GM11168 (cell line): Measurements from ENCODE around the gene IDUA.

Experiments used
- in situ Hi-C: fragments of 300-500 bp; cut with MboI; formaldehyde crosslinking; loops from one replicate; pipeline ENCODE4 v1.12.0; 2022; ENCODE audit warnings: low sequenced_read_pairs; ENCODE audit not compliant: unreplicated experiment

The IDUA gene

DNA sequence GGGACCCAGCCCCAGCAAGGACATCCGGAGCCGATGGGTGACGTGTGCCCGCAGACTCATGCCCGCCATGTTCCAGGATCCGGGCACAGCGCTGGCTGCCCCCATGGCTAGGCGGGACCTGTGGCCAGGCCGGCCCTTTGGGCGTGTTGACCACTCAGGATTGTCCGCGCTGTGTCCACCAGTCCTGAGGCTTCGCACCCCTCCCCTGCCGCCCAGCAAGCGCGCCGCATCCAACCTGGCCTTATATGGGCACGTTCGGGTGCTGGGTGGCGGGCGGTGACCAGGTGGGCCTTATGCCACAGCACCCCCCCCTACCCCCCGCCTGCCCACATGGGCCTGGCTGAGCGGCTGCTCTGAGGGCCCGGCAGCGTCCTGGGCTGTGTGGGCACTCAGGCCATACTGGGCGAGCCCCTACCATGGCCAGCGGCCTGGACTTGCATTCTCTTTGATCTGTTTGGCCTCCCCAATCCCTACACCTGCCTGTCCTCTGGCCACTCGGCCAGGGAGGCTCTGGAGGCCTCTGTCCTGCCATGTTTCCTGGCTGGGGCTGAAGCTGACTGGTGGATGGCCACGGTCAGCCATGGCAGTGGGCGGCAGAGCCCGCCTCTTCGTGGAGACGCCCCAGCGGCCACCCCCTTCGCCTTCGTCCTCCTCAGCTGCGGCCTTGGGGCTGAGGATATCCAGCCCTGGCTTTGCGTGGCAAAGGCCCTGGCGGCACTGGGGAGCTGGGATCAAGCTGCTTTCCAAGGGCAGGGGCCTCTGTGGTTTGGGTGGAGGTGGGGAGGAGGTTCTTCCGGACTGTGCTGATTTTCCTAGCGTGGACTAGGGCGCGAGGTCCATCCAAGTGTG, 26.6 kb downstream of the IDUA start:
- in situ Hi-C loops, result no loop called here

DNA sequence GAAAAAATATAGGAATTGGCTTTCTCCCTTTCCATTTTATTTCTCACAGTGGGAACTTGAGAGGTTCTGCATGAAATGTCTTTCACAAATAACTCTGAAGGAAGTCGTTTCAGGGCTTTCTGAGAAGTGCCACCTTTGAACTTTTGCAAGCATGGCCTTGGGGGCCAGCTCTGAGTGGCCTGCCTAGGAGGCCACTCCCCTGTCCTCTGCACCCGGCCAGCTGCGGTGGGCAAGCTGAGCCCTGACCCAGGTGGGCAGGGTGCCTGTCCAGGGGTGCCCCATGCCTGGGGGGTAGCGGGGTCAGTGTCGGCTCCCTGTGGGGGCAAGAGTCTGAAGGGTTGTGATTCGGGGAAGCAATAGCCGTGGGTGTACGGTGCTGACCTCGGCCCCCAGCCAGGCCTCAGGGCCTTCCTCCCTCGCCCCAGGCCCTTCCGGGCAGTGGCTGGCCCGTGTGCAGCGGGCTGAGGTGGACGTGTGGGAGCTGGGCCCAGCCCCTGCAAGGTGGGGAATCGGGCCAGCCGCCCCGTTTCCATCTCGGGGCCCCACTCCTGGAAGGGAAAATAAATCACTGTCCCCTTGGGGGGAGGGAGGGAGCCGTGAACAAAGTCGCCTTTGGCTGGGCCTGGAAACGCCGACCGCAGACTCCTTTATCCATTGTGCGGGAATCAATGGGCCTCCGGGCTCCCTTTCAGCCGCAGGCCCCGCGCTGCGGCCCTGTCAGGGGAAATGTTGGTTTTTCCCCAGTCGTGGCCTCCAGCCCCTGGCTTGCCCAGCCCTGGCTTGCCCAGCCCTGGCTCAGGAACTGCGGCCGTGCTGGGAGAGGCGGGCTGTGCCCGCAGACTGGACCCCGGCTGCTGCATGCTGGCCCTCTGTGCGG, 27.7 kb downstream of the IDUA start:
- in situ Hi-C loops, result no loop called here

DNA sequence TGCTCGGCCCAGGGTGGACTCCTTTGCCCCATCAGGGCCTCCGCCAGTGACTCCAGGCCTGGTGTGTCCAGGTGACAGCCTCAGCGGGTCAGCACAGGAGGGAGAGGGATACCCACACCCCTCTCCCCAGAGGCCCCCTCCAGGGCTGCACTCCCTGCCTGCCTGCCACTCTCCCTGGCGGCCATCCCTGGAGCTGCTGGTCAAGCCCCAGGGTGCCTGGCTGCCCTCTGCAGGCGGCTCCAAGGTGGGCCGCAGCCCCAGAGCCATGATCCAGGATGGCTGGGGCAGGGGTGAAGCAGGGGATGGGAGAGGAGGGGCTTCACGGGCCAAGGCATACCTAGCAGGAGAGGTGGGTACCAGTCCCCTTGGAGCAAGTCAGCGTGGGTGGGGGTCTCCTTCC, 28.3 kb downstream of the IDUA start:
- in situ Hi-C loops, result no loop called here

DNA sequence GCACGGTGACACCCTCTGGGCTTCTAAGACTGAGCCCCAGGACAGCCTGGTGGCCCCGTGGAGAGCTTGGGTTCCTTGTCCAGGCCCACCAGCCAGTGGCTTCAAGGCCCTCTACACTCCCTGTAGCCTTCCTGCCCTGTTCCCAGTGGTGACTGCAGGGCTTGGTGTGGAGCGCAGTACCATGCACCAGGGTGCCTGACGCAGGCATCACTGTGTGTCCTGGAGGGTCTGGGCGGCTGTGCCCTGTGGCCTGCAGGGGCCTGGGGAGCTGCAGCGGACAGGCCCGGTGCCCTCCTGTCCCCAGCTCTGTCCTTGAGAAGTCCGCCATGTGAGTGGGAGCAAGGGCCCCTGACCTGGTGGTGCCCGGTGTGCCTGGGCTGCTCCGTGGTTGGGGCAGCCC, 28.9 kb downstream of the IDUA start:
- in situ Hi-C loops, result no loop called here

DNA sequence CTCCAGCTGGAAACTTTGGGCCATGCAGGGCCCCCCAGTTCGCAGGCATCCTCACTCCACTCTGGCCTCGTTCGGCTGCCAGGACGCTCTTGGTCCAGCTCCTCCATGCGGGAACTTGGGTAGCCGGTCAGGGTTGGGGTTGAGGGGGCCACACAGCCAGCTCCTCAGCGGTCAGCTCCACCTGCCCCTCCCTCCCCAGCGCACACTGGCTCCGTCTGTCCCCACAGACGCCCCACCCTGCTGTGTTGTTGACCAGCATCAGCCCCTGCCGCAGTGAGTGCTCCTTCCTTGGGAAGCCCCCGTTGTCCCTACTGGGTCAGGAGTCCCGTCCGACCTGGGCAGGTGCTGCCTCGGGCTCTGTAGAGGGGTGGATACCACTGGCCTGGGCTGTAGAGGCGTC, 30.4 kb downstream of the IDUA start:
- in situ Hi-C loops, result no loop called here

DNA sequence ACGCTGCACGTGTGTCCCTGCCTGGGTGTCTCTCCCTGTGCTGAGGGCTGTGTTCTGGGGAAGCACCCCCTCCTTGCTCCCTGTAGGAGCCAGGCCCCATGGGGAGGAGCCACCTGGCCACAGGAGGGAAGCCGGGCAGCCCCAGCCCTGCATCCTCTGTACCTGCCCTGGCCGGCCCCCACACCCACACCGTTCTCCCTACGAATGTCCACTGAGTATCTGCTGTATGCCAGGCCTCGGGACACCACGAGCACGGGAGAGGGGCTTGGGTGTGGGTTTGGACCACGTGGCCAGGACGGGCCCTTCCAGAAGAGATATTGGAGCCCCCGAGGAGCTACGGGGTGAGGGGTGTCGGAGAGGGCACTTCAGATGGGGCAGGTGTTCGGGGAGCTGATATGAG, 30.9 kb downstream of the IDUA start:
- in situ Hi-C loops, result no loop called here

DNA sequence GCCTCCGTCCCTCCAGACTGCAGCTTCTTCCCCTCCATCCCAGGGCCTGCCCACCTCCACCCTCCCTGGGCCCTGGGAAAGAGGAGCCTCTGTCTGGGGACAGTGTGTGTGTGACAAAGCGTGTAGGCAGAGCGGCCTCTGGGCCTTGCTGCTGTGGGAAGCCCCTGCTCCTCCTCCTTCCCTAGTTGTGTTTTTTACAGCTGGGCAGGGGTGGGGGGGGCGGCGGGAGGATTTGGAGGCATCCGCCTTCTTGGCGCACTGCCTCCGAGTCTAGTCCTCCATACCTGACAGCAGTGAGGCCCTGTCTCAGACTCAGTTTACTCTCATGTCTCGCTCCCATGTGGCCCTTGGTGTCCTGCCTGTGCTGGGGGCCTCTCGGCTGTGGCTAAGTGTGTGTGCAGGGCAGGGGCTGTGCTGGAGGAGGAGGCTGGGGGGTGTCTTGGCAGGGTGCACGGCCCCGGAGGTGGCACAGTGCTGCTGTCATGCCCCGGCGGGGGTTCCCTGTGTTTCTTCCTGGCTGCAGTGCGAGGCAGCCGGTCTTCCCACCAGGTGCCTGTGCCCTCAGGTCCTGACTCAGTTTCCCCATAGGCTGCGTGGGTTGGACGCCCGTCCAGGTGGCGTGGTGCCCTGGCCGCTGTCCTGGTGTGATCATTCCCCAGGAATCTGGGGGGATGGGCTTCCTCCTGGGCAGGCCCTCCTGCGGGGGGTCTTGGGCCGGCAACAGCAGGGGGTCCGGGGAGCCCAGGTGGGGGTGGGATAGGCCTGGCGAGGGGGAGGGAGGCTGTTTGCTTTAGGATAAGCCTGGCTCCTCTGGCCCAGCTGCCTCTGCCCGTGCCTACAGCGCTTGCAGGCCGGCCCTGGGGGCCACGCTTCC, 31.5 kb downstream of the IDUA start:
- in situ Hi-C loops, result no loop called here

DNA sequence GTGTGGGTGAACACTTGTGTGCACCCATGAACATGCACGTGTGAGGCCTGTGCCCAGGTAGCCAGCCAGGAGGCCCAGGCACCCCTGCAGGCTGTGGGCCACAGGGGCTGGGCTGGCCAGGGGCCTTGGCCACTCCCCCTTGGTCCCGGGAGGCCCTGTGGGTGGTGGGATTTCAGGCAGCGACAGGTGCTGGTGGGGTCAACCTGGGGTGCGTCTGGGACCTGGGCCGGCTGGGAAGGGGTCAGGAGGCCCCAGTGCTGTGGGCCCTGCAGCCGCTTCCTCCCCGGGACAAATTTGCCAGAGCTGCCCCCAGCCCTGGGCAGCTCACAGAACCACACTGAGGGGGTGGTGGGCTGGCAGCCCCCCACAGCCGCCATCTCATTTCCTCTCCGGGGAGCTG, 32.5 kb downstream of the IDUA start:
- in situ Hi-C loops, result no loop called here

DNA sequence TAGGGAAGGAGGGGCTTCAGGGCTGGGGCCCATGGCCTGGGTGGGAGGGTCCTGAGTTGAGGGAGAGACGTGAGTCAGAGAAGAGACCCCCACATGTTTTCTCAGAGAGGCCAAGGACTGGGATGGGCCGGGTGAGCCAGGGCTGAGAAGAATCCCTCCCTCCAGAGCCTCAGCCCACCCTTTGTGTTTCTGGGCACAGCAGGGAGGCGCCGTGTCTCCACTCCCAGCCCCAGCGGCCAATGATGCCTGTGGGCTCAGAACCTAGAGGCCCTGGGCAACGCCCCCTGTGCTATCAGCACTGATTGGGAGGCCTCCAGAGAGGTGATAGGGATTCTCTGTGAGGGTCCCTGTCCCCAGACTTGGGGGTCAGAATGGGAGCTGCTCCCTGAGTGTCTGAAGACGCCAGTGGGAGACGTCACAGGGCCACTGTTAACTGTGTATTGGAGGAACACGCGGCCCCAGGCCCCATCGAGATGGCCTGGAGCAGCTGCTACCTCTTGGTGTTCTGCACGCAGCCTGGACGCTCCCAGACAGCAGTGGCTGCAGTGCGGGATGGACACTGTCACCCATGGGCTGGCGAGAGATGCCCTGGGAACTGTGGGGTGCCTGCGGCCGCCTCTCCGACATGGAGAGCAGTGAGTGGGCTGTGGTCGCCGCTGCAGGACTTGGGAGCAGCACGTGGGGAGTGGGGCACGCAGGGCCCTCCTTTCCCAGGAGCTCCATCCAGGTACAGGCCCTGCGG, 33.1 kb downstream of the IDUA start:
- in situ Hi-C loops, result no loop called here

DNA sequence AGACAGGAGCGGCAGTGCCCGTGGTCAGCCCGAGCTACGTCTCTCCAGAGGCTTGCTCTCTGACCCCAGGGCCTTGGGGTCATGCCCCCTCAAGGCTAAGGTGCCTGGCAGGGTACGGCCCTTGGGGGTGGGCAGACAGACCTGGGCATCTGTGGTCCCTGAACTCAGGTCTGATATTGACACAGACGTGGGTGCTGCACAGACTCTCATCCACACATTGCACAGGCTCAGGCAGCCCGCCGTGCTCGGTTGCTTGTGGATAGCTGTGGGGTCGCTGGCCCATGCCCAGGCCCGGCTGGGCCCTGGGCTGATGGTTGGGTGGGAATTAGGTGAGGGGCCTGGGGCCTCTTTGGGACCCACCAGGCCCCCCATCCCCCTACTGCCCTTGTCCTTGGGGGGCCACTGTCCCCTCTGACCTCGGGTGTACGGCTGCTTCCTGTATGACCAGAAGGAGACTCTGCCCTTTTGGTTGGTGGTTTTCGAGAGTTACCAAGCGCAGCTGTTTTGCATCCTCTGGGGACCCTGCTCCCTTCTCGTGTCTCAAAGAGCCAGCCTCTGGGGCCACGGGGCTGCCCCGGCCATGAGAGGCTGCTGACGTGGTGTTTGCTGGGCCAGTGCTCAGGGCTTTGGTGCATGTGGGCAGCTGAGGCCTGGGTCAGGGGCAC, 34.7 kb downstream of the IDUA start:
- in situ Hi-C loops, result no loop called here

DNA sequence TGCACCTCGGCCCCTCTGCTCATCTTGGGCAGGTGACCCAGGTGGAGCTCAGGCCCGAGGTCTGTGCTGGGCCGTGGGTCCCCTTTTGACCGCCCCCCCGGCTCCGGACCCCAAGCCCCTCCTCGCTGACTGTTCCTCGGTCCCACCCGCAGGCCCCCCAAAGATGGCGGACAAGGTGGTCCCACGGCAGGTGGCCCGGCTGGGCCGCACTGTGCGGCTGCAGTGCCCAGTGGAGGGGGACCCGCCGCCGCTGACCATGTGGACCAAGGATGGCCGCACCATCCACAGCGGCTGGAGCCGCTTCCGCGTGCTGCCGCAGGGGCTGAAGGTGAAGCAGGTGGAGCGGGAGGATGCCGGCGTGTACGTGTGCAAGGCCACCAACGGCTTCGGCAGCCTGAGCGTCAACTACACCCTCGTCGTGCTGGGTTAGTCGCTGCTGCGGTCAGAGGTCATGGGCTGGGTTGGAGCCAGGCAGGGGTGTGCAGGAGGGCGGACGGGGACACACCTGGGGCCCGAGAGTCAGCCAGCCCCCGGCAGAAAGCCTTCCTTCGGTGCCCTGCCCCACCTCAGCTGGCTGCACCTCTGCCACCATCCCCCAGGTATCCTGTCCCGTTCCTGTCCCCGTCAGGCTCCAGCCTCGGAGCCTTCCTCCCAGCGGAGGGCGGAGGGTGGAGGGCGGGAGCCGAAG, 35.4 kb downstream of the IDUA start:
- in situ Hi-C loops, result no loop called here

DNA sequence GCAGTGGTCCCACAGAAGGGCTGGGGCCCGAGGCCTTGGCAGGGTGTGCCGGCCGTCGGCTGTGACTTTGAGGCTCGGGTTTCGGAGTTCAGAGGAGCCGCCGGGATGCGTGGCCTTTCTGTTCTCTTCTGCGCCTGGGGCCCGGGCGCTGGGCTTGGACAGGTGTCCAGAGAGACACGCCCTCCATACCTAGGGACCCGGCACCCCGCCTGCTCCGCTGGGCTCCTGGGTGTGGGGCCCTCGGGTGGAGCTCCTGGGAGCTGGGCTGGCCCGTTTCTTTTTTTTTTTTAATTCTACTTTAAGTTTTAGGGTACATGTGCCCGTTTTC, 35.9 kb downstream of the IDUA start:
- in situ Hi-C loops, result no loop called here

DNA sequence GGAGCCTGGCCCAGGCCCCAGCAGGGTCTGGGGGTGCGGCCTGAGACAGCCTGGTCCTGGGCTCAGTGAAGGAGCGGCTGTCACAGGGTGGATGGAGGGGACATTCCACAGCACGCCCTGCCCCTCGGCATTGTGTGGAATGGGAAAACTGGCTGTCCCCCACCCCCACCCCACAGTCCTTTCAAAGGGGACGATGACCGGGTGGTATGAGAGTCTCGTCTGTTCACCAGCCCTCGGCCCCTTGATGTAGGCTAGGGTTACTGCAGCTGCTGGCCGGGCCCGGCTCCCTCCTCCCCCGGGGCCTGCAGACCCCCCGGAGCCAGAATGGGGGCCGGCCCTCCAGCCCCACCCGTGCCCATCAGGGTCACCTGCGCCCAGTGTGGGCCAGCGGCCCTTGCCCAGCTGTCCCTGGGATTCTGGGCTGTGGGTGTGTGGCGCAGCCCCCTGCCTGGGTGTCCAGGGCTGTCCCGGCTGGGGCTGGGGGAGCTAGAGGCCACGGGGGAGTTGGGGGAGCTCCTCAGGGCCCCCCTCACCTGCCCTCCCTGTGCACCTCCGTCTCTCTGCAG, 36.3 kb downstream of the IDUA start:
- in situ Hi-C loops, result no loop called here

DNA sequence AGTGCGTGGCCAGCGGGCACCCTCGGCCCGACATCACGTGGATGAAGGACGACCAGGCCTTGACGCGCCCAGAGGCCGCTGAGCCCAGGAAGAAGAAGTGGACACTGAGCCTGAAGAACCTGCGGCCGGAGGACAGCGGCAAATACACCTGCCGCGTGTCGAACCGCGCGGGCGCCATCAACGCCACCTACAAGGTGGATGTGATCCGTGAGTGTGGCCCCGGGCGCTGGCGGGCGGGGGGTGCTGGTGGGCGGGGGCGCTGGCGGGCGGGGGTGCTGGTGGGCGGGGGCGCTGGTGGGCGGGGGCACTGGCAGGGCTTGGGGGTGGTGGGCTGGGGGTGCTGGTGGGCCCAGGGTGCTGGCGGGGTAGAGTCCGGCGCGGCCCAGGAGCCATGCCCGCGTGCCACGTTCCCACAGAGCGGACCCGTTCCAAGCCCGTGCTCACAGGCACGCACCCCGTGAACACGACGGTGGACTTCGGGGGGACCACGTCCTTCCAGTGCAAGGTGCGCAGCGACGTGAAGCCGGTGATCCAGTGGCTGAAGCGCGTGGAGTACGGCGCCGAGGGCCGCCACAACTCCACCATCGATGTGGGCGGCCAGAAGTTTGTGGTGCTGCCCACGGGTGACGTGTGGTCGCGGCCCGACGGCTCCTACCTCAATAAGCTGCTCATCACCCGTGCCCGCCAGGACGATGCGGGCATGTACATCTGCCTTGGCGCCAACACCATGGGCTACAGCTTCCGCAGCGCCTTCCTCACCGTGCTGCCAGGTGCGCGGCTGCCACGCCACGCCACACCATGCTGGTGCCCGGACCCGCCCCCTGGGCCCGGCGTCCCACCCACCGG, 37.3 kb downstream of the IDUA start:
- in situ Hi-C loops, result no loop called here

DNA sequence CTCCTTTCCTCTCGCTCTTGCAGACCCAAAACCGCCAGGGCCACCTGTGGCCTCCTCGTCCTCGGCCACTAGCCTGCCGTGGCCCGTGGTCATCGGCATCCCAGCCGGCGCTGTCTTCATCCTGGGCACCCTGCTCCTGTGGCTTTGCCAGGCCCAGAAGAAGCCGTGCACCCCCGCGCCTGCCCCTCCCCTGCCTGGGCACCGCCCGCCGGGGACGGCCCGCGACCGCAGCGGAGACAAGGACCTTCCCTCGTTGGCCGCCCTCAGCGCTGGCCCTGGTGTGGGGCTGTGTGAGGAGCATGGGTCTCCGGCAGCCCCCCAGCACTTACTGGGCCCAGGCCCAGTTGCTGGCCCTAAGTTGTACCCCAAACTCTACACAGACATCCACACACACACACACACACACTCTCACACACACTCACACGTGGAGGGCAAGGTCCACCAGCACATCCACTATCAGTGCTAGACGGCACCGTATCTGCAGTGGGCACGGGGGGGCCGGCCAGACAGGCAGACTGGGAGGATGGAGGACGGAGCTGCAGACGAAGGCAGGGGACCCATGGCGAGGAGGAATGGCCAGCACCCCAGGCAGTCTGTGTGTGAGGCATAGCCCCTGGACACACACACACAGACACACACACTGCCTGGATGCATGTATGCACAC, 38.2 kb downstream of the IDUA start:
- in situ Hi-C loops, result no loop called here

DNA sequence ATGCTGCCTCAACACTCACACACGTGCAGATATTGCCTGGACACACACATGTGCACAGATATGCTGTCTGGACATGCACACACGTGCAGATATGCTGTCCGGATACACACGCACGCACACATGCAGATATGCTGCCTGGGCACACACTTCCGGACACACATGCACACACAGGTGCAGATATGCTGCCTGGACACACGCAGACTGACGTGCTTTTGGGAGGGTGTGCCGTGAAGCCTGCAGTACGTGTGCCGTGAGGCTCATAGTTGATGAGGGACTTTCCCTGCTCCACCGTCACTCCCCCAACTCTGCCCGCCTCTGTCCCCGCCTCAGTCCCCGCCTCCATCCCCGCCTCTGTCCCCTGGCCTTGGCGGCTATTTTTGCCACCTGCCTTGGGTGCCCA, 39.3 kb downstream of the IDUA start:
- in situ Hi-C loops, result no loop called here

DNA sequence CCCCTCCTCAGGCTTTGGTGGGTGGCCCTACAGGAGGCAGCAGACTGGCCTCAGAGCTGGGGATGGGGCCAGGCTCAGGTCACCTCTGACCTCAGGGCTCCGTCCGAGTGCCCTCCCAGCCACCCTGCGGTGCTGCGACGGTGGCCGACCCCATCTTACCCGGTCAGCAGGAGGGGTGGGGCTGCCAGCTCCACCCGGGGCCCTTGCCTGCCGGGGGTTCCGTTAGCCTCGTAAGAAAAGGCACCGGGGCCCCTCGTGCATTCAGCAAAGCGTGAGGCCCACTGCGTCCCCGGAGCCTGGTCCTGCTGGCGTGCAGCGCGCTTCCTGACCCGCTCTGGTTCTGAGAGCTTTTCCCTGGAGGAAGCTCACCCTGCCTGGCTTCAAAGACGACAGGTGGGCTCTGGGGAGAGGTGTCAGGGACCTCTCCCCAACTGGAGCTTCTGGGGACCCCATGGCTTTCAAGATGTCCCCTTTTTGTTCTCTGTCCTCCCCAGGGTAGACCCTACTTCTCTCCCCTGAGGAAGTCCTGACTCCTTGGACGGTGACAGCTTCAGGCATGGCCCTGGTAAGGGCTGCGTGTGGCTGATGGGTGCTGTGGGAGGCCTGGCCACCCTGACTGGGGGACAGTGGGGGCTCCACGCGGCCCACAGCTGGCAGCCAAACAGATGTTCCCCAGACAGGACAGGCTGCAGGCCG, 40.5 kb downstream of the IDUA start:
- in situ Hi-C loops, result no loop called here
